DMS114 treated with DMSO at 0.1 percent for 48 hours (cell line): ENCODE results near the gene CHD6.

Experiments used
- DNase-seq: peaks from one replicate; lab custom pipeline; 2025; ENCODE audit not compliant: unreplicated experiment; lab: John Stamatoyannopoulos, UW

The CHD6 gene

GRCh38 chr20:41617902-41618806 lies at the start of gene CHD6:
Gene CHD6, minus strand, starts transcription at chr20:41618377. Its CDS starts 67,040 bp downstream, at chr20:41551337.
- DNase-seq: peak; percentile 91

- DNase-seq: peak; percentile 58
Observed at GRCh38 chr20:41664584-41664983, 46.4 kb upstream of the CHD6 start.

- no peak for DNase-seq
Observed at GRCh38 chr20:41657655-41658054, 39.5 kb upstream of the CHD6 start.

- DNase-seq: no peak
Observed at GRCh38 chr20:41655962-41656618, 37.9 kb upstream of the CHD6 start.

- DNase-seq: no peak
Observed at GRCh38 chr20:41654884-41655283, 36.7 kb upstream of the CHD6 start.

GRCh38 chr20:41654292-41654691 lies 36.1 kb upstream of the CHD6 start:
- no peak for DNase-seq

GRCh38 chr20:41650231-41650948 lies 32.2 kb upstream of the CHD6 start:
- DNase-seq: no peak

GRCh38 chr20:41649489-41649888 lies 31.3 kb upstream of the CHD6 start:
- DNase-seq: no peak

GRCh38 chr20:41645372-41645771 lies 27.2 kb upstream of the CHD6 start:
- DNase-seq: no peak

GRCh38 chr20:41643504-41643938 lies 25.3 kb upstream of the CHD6 start:
- DNase-seq: no peak

GRCh38 chr20:41639630-41640029 lies 21.5 kb upstream of the CHD6 start:
- no peak for DNase-seq

GRCh38 chr20:41638456-41638855 lies 20.3 kb upstream of the CHD6 start:
- DNase-seq: no peak

- no peak for DNase-seq
Observed at GRCh38 chr20:41635158-41635557, 17.0 kb upstream of the CHD6 start.

- DNase-seq: no peak
Observed at GRCh38 chr20:41632896-41633295, 14.7 kb upstream of the CHD6 start.

- no peak for DNase-seq
Observed at GRCh38 chr20:41631826-41632225, 13.6 kb upstream of the CHD6 start.

- no peak for DNase-seq
Observed at GRCh38 chr20:41630846-41631245, 12.7 kb upstream of the CHD6 start.

- no peak for DNase-seq
Observed at GRCh38 chr20:41627611-41628244, 9.6 kb upstream of the CHD6 start.

- no peak for DNase-seq
Observed at GRCh38 chr20:41627001-41627495, 8.9 kb upstream of the CHD6 start.

- no peak for DNase-seq
Observed at GRCh38 chr20:41623625-41624375, 5.6 kb upstream of the CHD6 start.

GRCh38 chr20:41622584-41622983 lies 4.4 kb upstream of the CHD6 start:
- DNase-seq: no peak
